Measurements from ENCODE around the gene GXYLT2.

GXYLT2 gene, protein sequence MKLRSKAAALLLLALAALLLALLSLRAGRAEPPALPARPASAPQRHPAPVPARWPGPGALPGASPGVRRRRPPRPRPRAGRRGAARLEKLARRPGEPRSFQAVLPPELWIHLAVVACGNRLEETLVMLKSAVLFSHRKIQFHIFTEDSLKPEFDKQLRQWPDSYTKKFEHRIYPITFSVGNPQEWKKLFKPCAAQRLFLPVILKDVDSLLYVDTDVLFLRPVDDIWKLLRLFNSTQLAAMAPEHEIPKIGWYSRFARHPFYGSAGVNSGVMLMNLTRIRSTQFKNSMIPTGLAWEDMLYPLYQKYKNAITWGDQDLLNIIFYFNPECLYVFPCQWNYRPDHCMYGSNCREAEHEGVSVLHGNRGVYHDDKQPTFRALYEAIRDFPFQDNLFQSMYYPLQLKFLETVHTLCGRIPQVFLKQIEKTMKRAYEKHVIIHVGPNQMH

DNA sequence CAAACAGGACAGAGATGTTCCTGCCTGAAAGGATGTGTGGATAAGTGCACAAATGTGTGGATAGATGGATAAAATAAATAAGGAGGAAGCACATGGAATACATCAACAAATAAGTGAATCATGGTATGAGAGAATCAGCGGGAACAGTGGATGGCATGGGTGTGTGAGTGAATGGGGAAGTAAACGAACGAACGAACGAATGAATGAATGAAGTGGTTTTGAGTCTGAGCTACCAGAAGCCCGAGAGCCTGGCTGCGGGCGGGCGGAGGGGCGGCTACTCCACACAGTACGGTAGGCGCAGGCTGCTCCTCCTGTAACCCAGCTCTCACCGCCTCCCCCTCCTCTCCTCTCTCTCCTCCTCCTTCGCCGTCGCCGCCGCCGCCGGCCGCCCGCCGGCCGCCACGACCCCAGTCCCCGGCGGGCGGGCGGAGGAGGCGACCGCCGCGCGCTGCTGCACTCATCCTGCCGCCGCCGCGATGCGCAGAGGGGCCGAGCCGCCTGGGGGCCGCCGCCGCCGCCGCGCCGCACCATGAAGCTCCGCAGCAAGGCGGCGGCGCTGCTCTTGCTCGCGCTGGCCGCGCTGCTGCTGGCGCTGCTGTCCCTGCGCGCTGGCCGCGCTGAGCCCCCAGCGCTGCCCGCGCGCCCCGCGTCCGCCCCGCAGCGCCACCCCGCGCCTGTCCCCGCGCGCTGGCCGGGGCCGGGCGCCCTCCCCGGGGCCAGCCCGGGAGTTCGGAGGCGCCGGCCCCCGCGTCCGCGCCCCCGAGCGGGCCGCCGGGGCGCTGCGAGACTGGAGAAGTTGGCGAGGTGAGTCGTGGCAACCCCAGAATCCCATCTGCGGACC, at the start of gene GXYLT2:
Gene GXYLT2 (plus strand): TSS at position 342 of the 841 bp plus-strand sequence. CDS start 188 bp downstream, at position 530.
- DNase-seq (ENCODE audit: low read depth), result peak; percentile 36

DNA sequence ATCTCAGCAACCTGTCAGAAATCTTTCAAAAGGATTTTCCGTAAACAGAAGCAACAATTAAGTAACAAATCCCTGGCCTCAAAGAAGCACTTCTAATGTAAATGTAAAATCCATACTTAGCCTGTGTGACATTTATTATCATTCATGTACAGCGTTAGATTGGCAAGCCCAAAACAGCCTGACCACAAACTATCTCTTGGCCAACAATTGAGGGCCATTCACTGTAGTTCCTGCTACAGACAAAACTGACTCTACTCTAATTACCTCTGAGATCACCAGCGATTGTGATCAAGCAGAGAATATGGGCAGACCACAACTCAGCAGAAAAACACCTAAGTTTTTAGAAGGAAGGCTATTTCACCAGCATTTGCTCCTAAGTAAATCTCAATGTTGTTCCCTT, 48.8 kb upstream of the GXYLT2 start:
- no peak for DNase-seq (ENCODE audit: low read depth)

DNA sequence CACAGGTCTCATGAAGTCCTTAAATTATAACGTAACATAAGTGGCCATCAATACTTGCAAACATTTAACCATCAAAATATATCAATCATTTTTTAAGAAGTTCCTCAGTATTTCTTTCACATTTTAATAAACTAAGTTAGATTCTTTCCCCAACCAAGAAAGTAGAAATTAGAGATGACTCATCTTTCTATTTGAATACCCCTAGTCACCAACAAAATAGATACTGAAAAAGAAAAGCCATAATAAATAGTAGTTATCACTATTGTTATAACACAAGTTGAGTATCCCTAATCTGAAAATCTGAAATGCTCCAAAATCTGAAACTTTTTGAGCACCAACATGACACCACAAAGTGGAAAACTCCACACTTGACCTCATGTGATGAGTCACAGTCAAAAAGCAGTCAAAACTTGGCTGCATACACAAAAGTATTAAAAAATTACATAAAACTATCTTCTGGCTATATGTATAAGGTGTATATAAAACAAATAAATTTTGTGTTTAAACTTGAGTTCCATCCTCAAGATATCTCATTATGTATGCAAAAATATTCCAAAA, 43.3 kb upstream of the GXYLT2 start:
- no peak for DNase-seq (ENCODE audit: low read depth)

DNA sequence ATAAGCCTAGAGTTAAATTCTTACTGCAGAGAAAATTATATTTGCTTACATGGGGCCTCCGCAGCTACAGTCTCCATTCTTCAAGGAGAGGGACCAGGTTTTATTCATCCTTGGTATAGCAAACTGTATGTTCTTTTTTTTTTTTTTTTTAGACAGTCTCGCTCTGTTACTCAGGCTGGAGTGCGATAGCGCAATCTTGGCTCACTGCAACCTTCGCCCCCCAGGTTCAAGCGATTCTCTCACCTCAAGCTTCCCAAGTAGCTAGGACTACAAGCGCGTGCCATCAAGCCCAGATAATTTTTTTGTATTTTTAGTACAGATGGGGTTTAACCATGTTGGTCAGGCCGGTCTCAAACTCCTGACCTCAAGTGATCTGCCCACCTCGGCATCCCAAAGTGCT, 41.7 kb upstream of the GXYLT2 start:
- no peak for DNase-seq (ENCODE audit: low read depth)

DNA sequence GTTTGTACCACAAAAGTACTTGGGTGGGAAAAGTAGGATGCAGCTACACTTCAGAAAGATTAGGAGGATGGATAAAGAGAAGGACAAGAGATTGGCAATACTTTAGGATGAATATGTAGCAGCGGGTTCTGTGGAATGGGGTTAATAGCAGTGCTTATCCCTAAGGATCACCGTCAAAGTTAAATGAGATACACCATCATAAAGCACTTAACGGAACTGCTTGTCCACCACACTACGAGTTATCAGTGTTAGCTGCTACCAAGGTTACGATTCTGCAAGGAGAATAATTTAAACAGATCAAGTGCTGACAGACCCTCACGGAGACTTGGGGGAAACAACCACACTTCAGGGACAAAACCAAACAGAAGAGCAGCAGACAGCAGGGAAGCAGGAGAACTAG, 40.6 kb upstream of the GXYLT2 start:
- DNase-seq (ENCODE audit: low read depth), result no peak

DNA sequence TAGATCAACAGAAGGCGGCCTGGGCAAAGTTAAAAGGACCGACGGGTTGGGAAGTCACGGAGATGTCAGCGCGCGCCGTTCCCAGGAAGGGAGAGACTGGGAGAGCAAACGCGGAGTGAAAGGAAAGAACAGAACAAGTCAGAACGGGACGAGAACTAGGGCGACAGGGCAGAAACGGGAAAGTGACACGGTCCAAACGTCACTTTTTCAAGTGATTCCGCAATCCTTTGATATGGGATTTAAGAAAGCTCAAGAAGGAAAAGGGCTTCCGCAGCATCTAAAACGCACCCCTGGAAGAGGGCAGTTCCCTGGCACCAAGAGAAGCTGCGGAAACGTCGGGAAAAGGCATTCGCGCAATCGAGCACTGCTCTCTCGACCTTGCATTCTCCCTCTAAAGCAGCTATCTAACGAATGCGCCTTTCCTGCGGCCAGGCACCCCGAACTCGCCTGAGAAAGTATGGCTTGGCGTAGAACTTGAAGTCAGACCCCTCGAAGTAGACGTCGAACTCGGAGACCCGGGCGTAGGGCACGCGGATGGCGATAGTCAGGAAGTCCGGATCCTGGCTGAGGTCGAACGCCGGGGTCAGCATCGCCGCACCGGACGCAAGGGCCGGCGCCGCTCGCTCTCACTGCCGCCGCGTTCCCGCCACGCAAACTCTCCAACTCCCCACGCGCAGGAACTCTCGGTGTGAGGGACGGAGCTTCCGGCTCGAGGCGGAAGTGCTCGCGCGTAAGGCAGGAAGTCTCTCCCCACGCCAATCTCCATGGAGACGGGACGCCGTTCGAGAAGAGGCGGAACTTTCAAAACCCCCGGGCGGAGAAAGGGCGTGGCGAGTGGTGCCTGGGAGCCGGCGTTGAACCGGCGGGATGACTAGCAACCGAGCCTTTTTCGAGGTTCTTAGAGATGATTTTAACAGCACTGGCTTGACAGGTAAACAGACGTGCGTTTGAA, 39.8 kb upstream of the GXYLT2 start, which contains the start of gene SHQ1:
Gene SHQ1 (minus strand): TSS at position 695 of the 952 bp plus-strand sequence. CDS start 105 bp downstream, at position 590.
- peak; percentile 90 for DNase-seq (ENCODE audit: low read depth)

DNA sequence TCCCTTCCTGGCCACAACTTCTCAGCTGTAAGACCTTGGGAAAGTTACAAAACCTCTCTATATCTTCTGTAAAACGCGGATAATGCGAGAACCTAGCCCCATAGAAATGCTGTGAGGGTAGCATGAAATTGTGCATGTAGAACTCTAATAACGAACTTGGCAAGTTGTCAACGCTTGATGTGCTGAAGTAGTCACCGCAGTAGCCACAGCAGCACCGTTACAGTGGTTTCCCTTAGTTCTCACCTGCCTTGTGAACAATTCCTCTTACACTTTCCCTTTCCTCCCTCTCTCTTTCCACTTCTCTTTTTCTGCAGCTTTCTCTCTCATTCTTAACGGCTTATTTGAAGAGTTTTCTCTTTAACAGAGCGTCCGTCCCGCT, 39.2 kb upstream of the GXYLT2 start:
- DNase-seq (ENCODE audit: low read depth), result no peak

DNA sequence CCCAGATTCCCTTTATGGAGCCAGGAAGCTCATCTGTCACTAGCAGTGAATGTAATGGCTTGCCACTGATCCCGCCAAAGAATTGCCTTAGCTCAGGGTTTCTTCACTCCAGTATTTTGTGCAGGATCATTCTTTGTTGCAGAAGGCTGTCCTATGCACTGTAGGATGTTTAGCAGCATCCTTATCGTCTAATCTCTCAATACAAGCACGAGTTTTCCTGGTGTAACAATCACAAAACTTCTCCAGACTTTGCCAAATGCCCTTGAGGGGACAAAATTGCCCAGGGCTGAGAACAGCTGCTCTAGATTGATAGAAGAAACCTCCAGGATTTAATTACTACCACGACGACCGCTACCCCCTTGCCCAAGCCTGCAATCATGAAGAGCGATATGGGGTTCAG, 32.8 kb upstream of the GXYLT2 start:
- no peak for DNase-seq (ENCODE audit: low read depth)

DNA sequence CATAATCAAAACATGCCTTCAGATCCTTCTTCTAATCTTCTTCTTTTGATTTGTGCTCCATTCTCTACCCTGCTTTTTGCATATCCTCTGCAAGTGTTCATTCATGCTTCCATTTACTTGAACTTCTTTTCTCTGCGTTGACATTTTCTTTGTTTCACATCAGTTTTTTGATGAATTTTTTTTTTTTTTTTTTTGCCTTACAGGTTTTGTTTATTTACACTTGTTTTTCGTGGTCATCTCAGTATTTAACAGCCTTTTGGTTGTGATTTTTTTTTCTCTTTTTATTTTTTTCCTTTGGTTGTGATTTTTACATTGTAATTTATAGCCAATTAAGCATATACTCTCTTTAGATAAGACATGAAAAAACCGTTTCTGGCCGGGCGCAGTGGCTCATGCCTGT, 27.8 kb upstream of the GXYLT2 start:
- no peak for DNase-seq (ENCODE audit: low read depth)

DNA sequence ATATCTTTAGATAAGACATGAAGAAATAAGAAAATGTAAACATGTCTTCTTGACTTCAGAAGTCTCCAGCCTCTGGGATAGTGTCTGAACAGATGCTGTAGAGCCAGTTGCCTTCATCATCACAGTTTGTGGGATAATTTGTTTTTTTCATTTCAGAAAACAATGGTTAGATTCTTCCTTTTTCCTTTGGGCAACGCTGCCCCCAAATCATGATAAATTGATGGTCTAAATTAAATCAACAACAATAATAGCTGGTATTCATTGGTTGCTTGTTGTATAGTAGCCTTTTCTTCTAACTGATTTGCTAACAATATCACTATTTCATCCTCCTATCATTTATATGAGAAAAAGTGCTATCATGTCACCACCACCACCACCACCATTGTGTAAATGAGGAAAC, 27.0 kb upstream of the GXYLT2 start:
- DNase-seq (ENCODE audit: low read depth), result no peak

DNA sequence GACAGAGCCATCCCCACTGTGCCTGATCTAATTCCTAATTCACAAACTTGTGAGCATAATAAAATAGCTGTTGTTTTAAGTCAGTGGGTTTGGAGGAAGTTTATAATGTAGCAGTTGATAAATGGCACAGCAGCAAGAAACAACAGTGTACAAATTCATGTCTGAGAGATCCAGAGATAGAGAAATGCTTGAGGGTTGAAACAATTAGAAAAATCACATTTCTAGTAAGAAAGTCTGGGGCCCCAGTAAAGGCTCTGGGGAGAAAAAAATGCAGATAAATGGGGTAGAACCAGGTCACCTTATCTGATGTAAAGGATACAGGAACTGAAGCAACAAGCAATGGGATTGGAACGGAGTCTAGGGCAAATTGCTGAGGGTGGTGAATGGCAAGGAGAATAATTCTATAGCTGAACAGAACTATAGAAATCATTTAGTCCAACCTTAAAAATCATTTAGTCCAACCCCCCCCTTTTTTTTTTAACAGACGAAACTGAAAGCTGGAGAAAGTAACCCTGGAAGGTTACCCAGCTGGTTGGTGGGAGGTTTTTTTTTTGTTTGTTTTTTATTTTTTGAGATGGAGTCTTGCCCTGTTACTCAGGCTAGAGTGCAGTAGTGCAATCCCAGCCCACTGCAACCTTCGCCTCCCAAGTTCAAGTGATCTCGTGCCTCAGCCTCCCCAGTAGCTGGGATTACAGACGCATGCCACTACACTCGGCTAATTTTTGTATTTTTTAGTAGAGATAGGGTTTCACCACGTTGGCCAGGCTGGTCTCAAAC, 25.3 kb upstream of the GXYLT2 start:
- DNase-seq (ENCODE audit: low read depth), result no peak

DNA sequence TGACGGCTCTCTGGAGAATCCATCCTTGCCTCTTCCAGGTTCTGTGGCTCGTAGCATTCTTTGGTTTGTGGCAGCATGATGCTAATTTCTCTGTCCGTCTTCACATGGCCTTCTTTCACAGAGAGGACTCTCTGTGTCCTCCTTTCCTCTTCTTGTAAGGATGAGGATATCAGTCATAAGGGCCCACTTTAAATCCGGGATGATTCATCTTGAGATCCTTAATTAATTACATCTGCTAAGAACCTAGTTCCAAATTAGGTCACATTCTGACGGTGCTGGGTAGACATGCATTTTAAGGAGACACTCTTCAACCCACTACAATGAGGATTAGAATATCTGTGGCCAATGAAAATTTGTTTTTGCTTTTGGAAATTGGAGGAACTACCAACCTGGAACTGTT, 15.7 kb upstream of the GXYLT2 start:
- DNase-seq (ENCODE audit: low read depth), result peak; percentile 68

DNA sequence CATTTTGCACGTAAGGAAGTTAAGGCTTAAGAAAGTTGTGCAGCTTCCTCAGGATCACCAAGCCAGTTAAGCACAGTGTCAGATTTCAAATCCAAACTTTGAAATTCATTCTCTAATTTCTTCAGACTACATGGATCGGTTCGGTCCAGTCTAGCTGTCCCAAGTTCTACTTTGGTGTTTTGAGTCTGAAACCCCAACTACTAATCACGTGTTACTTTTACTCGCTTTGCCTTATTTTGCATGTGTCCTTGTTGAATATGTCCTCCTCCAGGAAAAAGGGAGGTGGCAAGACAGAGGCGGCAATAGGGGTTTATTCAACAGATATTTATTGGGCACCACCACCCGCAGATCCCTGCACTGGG, 522 bp upstream of the GXYLT2 start:
- no peak for DNase-seq (ENCODE audit: low read depth)

DNA sequence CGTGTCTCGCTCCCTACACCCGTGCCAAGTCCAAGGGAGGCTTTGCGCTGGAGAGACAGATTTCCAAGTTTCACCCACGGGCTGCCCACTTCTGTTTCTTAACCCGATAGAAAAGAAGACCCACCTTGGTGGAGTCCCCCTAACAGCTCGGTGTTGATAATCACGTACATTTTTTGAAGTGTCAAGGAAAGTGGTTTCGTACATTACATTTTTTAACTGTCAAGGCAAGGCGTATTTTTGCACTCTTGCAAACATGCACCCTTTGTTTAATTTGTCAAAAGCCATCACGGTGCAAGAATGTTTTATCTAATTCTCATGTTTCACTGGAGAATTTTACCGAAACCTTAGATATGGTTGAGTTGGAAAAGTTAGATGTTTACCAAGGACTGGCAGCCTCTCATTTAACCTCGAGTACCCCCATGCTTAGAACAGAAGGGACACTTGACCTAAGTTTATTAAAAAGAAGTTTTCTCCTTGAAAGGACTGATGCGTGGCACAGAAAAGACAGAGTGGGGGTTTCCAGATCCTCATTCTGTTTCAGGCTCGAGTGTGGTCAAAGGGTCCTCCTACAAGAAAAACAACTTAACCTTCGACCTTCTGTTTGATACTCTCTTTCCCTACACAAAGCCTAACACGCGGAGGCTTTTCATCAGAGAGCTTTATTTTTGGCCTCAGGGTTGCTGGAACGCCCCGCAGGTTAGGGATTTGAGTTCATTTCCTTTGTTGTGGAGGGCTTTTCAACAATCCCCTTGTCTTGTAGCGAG, 882 bp downstream of the GXYLT2 start:
- no peak for DNase-seq (ENCODE audit: low read depth)

DNA sequence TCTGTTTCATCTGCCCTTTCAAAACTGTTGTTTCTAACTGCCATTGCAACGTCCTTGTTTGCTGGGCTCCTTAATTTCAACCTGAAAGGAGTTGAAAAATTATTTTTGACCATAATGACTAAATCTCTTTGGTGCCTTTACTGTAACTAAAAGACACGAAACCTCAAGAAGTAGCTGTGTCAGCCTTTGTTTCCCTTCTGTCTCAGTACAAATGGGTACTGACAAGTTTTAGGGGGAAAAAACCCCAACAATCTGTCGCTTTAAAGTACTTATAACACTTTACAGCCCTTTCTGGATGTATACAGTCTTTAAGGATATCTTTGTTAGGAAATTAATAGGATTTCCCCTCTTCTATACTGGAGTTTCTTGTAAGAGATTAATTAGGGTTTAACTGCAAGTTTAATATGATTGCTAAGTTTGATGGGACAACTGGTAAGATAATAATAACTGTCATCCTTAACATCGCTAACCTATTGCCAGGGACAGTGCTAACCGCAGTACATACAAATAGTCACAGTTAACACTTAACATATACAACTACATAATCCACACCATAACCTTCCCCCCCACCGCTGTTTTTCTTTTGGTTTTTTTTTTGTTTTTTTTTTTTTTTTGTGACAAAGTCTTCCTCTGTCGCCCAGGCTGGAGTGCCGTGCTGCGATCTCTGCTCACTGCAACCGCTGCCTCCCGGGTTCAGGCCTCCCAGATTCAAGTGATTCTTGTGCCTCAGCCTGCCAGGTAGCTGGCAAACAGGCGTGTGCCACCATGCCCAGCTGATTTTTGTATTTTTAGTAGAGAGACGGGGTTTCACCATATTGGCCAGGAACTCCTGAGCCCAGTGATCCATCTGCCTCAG, 1.7 kb downstream of the GXYLT2 start:
- no peak for DNase-seq (ENCODE audit: low read depth)

DNA sequence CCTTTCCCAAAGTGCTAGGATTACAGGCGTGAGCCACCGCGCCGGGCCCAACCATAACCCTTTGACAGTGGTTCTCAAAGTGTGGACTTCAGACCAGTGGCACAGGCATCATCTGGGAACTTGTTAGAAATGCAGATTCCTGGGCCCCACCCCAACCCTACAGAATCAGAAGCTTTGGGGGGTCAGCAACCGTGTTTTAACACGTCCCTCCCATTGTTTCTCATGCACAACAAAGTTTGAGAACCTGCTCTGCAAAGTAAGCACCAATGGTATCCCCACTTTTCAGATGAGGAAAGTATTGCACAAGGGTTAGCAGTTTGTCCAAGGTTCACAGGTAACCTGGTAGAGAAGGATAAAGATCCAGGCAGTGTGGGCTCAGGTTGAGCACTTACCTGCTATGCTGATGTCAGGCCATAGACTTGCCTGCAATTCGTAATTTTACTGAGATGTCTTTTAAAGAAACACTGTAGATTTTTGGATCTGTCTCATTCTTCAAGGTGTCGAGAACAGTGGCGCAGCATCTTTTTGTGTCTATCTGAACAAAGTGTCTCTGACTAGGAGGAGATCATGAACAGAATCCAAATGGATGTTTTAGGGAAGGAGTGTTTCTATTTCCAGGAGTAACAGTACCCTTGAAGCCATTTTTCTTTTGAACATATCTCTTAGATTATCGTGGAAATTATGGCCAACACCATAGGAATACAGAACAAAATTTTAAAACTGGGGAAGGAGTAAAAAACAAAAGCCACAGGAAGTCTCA, 2.5 kb downstream of the GXYLT2 start:
- DNase-seq (ENCODE audit: low read depth), result no peak

DNA sequence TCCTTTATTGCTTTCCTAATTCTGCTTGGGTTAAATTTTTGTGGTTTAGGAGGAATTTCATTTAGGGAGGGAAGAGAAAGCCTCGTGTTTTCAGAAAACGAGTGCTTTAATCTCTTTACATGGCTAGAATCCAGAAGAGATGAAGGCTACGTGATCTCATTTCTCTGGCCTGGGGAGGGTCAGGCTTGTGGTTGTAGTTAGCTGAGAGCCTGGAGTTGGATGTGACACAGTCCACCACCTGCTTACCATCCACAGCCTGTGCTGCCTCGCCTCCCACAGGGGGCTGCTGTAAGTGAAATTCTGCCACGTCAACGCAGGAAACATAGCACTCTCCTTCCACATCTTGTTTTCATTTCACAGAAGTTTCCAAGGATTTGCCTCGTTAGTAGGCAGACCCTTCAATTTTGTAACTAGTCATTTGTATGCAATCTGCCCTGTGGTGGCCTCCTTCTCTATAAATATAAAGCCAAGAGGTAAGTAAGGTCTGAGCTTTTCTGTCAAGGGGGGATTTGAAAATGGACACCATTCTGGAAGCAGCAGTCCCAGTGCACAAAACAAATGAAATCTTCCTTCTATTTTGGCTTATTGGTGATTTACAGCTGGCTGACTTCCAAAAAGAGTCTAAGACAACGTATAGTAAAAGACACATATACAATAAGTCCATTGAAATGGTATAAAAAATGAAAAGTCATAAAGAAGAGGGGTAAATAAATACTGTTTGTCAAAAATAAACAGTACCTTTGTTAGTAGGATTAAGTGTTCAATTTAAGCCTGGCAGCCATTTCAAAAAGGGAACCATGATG, 3.4 kb downstream of the GXYLT2 start:
- DNase-seq (ENCODE audit: low read depth), result peak; percentile 97
